Ramos (cell line): Measurements from ENCODE around the gene LYZL1.

Experiments
- in situ Hi-C: fragments of 300-500 bp; cut with MboI; formaldehyde crosslinking; loops from one replicate; pipeline ENCODE4 v1.14.3; 2022; ENCODE audit warnings: low sequenced_read_pairs; ENCODE audit not compliant: unreplicated experiment

The LYZL1 gene

GRCh38 chr10:29304264-29304994 is 15.6 kb downstream of the LYZL1 start:
- in situ Hi-C loops, result loop anchor here (25.0 kb wide), 1 partner anchor 667 kb away; no protein-coding TSS in a partner anchor

GRCh38 chr10:29304995-29305335 is 16.1 kb downstream of the LYZL1 start:
- in situ Hi-C loops, result loop anchor here (25.0 kb wide), 1 partner anchor 668 kb away; no protein-coding TSS in a partner anchor

- in situ Hi-C loops, result loop anchor here (25.0 kb wide), 1 partner anchor 669 kb away; no protein-coding TSS in a partner anchor
Observed at GRCh38 chr10:29306688-29307087, 17.8 kb downstream of the LYZL1 start.

- in situ Hi-C loops, result loop anchor here (25.0 kb wide), 1 partner anchor 671 kb away; no protein-coding TSS in a partner anchor
Observed at GRCh38 chr10:29308142-29308541, 19.3 kb downstream of the LYZL1 start.

GRCh38 chr10:29309465-29309864 is 20.6 kb downstream of the LYZL1 start:
- in situ Hi-C loops, result loop anchor here (25.0 kb wide), 1 partner anchor 672 kb away; no protein-coding TSS in a partner anchor

- in situ Hi-C loops, result loop anchor here (25.0 kb wide), 1 partner anchor 673 kb away; no protein-coding TSS in a partner anchor
Observed at GRCh38 chr10:29310463-29310862, 21.6 kb downstream of the LYZL1 start.

GRCh38 chr10:29313071-29313470 is 24.2 kb downstream of the LYZL1 start:
- in situ Hi-C loops, result loop anchor here (25.0 kb wide), 1 partner anchor 676 kb away; no protein-coding TSS in a partner anchor

GRCh38 chr10:29314726-29315125 is 25.9 kb downstream of the LYZL1 start:
- in situ Hi-C loops, result loop anchor here (25.0 kb wide), 1 partner anchor 677 kb away; no protein-coding TSS in a partner anchor

- in situ Hi-C loops, result loop anchor here (25.0 kb wide), 1 partner anchor 679 kb away; no protein-coding TSS in a partner anchor
Observed at GRCh38 chr10:29315814-29316213, 26.9 kb downstream of the LYZL1 start.

GRCh38 chr10:29316308-29317026 is 27.6 kb downstream of the LYZL1 start:
- in situ Hi-C loops, result loop anchor here (25.0 kb wide), 1 partner anchor 679 kb away; no protein-coding TSS in a partner anchor

GRCh38 chr10:29317027-29317420 is 28.2 kb downstream of the LYZL1 start:
- in situ Hi-C loops, result loop anchor here (25.0 kb wide), 1 partner anchor 680 kb away; no protein-coding TSS in a partner anchor

- in situ Hi-C loops, result loop anchor here (25.0 kb wide), 1 partner anchor 680 kb away; no protein-coding TSS in a partner anchor
Observed at GRCh38 chr10:29317423-29318021, 28.7 kb downstream of the LYZL1 start.

- in situ Hi-C loops, result loop anchor here (25.0 kb wide), 1 partner anchor 681 kb away; no protein-coding TSS in a partner anchor
Observed at GRCh38 chr10:29318141-29319071, 29.5 kb downstream of the LYZL1 start.

GRCh38 chr10:29319205-29319781 is 30.4 kb downstream of the LYZL1 start:
- in situ Hi-C loops, result loop anchor here (25.0 kb wide), 1 partner anchor 682 kb away; no protein-coding TSS in a partner anchor

- in situ Hi-C loops, result loop anchor here (25.0 kb wide), 1 partner anchor 683 kb away; no protein-coding TSS in a partner anchor
Observed at GRCh38 chr10:29320680-29321121, 31.8 kb downstream of the LYZL1 start.

- in situ Hi-C loops, result loop anchor here (25.0 kb wide), 1 partner anchor 684 kb away; no protein-coding TSS in a partner anchor
Observed at GRCh38 chr10:29321656-29322055, 32.8 kb downstream of the LYZL1 start.

- in situ Hi-C loops, result loop anchor here (25.0 kb wide), 1 partner anchor 686 kb away; no protein-coding TSS in a partner anchor
Observed at GRCh38 chr10:29322918-29323317, 34.0 kb downstream of the LYZL1 start.

- in situ Hi-C loops, result loop anchor here (25.0 kb wide), 1 partner anchor 686 kb away; no protein-coding TSS in a partner anchor
Observed at GRCh38 chr10:29323367-29323766, 34.5 kb downstream of the LYZL1 start.
